RWPE1 (cell line): Measurements from ENCODE around the gene PDE4B.

ENCODE experiments used
- CTCF ChIA-PET: fragments of 350-600 bp; sonication (Branson Sonifier 250); formaldehyde crosslinking; extraction: SDS; loops from one replicate; lab custom pipeline; 2021; lab: Yijun Ruan, JAX
- POLR2A ChIA-PET: fragments of 400-600 bp; formaldehyde crosslinking; extraction: SDS; loops from one replicate; lab custom pipeline; 2020; ENCODE audit warnings: antibody characterized with exemption; ENCODE audit not compliant: low non-redundant PET; lab: Yijun Ruan, JAX
- DNase-seq: peaks from one replicate; pipeline ENCODE4 v3.0.0; 2012; ENCODE audit warnings: low spot score
- H3K27ac ChIP-seq: fragments of 450-650 bp; 2 replicates; pipeline ENCODE4 v1.5.1; 2017
- TF ChIP-seq, protein P1 (sequence below): fragments of 450-650 bp; conservative IDR thresholded peaks from 2 replicates; pipeline ENCODE4 v1.5.1; 2017; ENCODE audit warnings: low read depth, mild to moderate bottlenecking

The PDE4B gene

GRCh38 chr1:66262208-66262963, 469.7 kb downstream of the PDE4B start:
- DNase-seq: peak; percentile 79
- ChIA-PET POLR2A (no interaction called here), CTCF (interaction anchor here (0.8 kb wide), 1 partner anchor 184 kb away, joined by 3 read pairs; no protein-coding TSS in a partner anchor)
- H3K27ac ChIP-seq: no peak overlapping the region
- TF ChIP-seq, protein P1, sequence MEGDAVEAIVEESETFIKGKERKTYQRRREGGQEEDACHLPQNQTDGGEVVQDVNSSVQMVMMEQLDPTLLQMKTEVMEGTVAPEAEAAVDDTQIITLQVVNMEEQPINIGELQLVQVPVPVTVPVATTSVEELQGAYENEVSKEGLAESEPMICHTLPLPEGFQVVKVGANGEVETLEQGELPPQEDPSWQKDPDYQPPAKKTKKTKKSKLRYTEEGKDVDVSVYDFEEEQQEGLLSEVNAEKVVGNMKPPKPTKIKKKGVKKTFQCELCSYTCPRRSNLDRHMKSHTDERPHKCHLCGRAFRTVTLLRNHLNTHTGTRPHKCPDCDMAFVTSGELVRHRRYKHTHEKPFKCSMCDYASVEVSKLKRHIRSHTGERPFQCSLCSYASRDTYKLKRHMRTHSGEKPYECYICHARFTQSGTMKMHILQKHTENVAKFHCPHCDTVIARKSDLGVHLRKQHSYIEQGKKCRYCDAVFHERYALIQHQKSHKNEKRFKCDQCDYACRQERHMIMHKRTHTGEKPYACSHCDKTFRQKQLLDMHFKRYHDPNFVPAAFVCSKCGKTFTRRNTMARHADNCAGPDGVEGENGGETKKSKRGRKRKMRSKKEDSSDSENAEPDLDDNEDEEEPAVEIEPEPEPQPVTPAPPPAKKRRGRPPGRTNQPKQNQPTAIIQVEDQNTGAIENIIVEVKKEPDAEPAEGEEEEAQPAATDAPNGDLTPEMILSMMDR: no peak

DNA sequence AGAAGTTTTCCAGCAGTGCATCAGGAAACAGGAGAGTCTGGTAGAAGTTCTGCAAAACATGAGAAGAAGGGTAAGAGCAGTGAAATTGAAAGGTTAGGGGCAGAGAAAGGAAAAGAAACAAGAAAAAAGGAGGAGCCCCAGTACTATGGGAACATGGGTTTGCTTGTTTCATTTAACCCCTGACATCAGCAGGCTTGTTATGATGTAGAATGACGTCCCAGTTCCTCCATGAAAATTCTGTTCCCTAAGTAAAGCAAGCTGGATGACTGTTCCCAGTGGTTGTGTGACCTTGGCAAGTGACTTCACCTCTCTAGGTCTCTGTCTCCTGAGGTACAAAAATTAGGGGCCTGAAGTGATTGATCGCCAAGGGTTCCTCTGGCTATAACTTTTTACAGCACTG, 472.6 kb downstream of the PDE4B start:
- POLR2A ChIA-PET: no interaction called here
- TF ChIP-seq, protein P1: no peak
- no peak overlapping the region for H3K27ac ChIP-seq
- CTCF ChIA-PET: no interaction called here
- no peak for DNase-seq

DNA sequence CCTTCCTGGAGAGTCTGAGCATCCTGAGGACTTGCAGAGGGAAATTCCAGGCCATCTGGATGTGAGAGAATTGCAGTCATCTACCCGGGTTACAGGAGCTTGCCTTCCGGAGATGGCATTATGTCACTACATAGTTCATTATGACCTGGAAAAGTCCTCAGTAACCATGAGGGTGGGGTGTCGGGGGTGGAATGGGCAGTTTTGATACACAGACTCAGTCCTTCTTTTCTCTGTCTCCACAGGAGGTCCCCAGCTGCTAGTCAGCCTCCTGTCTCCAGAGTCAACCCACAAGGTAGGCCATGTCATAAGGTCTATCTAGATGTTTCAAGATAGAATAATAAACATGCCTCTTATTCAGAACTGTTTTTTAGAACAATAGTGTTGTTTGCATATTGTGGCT, 473.1 kb downstream of the PDE4B start:
- ChIA-PET CTCF (interaction anchor here (0.7 kb wide), 1 partner anchor 103 kb away, joined by 4 read pairs; no protein-coding TSS in a partner anchor), POLR2A (no interaction called here)
- no peak overlapping the region for H3K27ac ChIP-seq
- no peak for DNase-seq
- TF ChIP-seq, protein P1: no peak

GRCh38 chr1:66266350-66266749, 473.7 kb downstream of the PDE4B start:
- DNase-seq: peak; percentile 14
- H3K27ac ChIP-seq: no peak overlapping the region; the same call in 1 of the 2 replicates
- TF ChIP-seq, protein P1: no peak
- ChIA-PET CTCF (interaction anchor here (0.7 kb wide), 1 partner anchor 104 kb away, joined by 4 read pairs; no protein-coding TSS in a partner anchor), POLR2A (no interaction called here)

- CTCF ChIA-PET: interaction anchor here (0.5 to 0.7 kb wide), 3 partner anchors 25 to 479 kb away, joined by 3 to 4 read pairs (median 3); no protein-coding TSS in a partner anchor
- POLR2A ChIA-PET: no interaction called here
- no peak overlapping the region for H3K27ac ChIP-seq
- TF ChIP-seq, protein P1: no peak
- peak; percentile 24 for DNase-seq
Measured at GRCh38 chr1:66266756-66267155, 474.1 kb downstream of the PDE4B start.

GRCh38 chr1:66267201-66267940, 474.7 kb downstream of the PDE4B start:
- no peak overlapping the region for H3K27ac ChIP-seq
- TF ChIP-seq, protein P1: no peak
- CTCF ChIA-PET: interaction anchor here (0.5 to 0.6 kb wide), 2 partner anchors 26 to 479 kb away, joined by 3 read pairs; no protein-coding TSS in a partner anchor
- DNase-seq: no peak
- POLR2A ChIA-PET: no interaction called here
